GM12874 (cell line): ENCODE data around the gene KRTAP10-3.

Experiments used
- CTCF ChIP-seq: IDR thresholded peaks from 2 replicates; pipeline ENCODE4 v1.5.1; 2011; ENCODE audit warnings: low read depth, mild to moderate bottlenecking, control low read depth, low read length, moderate library complexity; ENCODE audit not compliant: insufficient read depth

The KRTAP10-3 gene

GRCh38 chr21:44599264-44600029 is 40.9 kb upstream of the KRTAP10-3 start:
- no peak for TF ChIP-seq CTCF

- TF ChIP-seq CTCF: no peak
These were observed 39.5 kb upstream of the KRTAP10-3 start for GRCh38 chr21:44598061-44598460.

DNA sequence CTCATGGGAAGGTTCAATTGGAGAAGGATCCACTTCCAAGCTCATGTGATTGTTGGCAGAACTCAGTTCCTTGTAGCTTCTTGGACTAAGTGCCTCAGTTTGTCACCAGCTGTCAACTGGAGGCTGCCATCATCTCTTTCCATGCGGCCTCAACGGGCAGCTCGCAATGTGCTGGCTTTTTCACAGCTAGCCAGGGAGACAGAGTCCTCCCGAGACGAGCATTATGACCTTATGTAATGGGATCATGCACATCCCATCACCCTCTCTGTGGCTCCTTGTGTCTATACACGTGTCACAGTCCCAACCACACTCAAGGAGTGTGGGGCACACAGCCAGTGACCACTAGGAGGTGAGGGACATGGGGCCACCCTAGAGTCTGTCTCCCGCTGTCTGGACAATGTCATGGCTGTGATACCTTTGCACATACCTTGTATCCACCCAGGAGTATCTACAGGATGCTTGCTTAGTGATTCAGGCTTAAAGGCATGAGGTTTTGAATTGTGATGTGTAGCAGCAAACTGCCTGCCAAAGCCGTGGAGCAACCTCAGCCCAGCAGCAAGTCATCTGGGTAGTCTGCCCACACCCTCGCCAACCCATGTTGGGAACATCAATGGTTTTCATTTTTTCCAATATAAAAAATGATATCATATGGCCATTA is 37.6 kb upstream of the KRTAP10-3 start:
- no peak for TF ChIP-seq CTCF

- TF ChIP-seq CTCF: no peak
These were observed 36.9 kb upstream of the KRTAP10-3 start for GRCh38 chr21:44595524-44595923.

DNA sequence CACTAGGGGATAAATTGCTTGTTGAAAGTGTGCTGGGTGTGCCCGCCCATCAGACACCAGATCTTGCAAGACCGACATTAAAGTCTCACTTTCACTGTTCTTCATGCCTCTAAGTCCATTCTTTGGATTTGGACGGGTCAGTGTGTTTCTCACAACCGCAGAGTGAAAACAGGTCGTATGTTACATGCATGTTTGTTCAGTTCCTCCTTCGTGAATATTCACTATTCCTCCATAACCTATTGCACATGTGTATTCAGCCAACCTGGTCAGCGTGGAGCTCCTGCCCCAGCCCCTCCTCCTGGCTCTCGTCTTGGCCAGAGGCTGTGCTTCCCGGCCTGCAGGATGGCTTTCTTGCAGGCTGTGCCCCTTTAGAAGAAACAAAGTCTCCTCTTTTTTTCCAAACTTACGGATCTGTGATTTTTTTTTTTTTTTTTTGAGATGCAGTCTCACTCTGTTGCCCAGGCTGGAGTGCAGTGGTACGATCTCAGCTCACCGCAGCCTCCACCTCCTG is 35.9 kb upstream of the KRTAP10-3 start:
- TF ChIP-seq CTCF: no peak

DNA sequence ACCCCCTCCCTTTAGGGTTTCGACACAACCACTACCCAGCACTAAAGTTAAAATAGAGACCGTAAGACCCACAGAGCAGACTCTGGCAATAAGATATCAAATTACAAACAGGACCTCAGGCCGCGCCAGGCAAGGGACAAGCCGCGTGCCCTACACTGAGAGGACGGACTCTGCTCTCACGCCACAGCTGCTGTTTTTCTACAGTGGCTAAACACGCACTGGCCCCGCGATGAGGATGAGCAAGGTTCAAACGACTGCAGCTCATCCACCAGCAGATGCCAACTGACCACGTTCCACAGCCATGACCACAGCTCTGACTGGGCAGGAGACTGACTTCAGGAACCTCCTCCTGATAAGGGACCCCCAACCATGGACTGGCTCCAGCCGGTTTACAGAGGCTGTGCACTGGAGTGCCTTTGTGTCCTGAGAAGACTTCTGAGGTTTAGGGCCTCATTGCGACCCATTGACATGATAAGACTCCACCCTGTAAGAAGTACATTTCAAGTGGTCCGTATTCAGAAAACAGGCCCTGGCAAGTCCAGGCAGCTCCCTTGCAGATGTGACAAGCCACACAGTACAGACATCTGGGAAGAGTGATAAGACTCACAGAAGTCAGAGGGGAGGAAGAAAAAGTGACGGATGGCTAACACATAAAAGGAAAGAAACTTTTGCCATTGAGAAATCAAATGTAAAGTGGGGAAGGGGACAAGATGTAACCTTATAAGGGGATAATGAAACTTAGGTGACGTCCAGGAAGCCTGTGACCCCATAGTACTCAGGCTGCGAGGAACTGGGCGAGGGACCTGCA is 35.2 kb upstream of the KRTAP10-3 start:
- TF ChIP-seq CTCF: no peak

GRCh38 chr21:44592446-44593311 is 34.1 kb upstream of the KRTAP10-3 start, which contains the start of gene KRTAP10-6:
KRTAP10-6 (minus strand) TSS chr21:44592505; CDS start chr21:44592484, 21 bp downstream.
- TF ChIP-seq CTCF: no peak
